Esophagus squamous epithelium (tissue), 5 donors: ENCODE measurements around the gene CLEC18C. TPM values are rescaled to one million over a fixed set of nuclear protein-coding genes. Genes with fewer than 3 reads are reported as not detected.

Experiments used
- DNase-seq: peaks from one replicate; lab custom pipeline; 2025; lab: John Stamatoyannopoulos, UW
- H3K27ac ChIP-seq, 4 donors: fragments of 200-600 bp; sonication (generic); one replicate each; pipeline ENCODE4 v1.5.1; 2016 to 2019; ENCODE audit warnings: mild to moderate bottlenecking in 1 of 4
- H3K27me3 ChIP-seq, 4 donors: fragments of 200-600 bp; sonication (generic); 1 replicate in 3 of 4; 2 replicates in 1 of 4; pipeline versions ENCODE4 v1.5.1 to v1.6.0; 2017 to 2021; ENCODE audit warnings: antibody characterized with exemption in 1 of 4
- H3K36me3 ChIP-seq, 3 donors: fragments of 200-600 bp; sonication (generic); one replicate each; pipeline ENCODE4 v1.5.1; 2016 to 2019
- H3K4me1 ChIP-seq, 3 donors: fragments of 200-600 bp; sonication (generic); one replicate each; pipeline ENCODE4 v1.5.1; 2017 to 2019
- H3K4me3 ChIP-seq, 4 donors: fragments of 200-600 bp; sonication (generic); 1 replicate in 3 of 4; 2 replicates in 1 of 4; pipeline ENCODE4 v1.5.1; 2016 to 2019; ENCODE audit warnings: mild to moderate bottlenecking in 2 of 4, moderate library complexity in 1 of 4
- H3K9me3 ChIP-seq, 3 donors: fragments of 200-600 bp; sonication (generic); one replicate each; pipeline ENCODE4 v1.5.1; 2016 to 2019
- CTCF ChIP-seq, 6 experiments: fragments of 450-650 bp in 4 of 6; fragments of 200-600 bp in 2 of 6; sonication (generic) in 2 of 6; IDR thresholded peaks; one replicate each; pipeline ENCODE4 v1.5.1; 2016 to 2019; ENCODE audit warnings: antibody characterized with exemption in 6 of 6, mild to moderate bottlenecking in 4 of 6, moderate library complexity in 4 of 6
- POLR2A ChIP-seq, 4 donors: fragments of 450-650 bp; IDR thresholded peaks; one replicate each; pipeline ENCODE4 v1.6.1; 2017; ENCODE audit warnings: antibody characterized with exemption in 4 of 4, mild to moderate bottlenecking in 4 of 4, moderate library complexity in 3 of 4
- WGBS, 2 donors: methylation state at CpG; one replicate each; pipeline ENCODE4 v1.1.5; 2018; 5-methylcytosine and 5-hydroxymethylcytosine counted together
- intact Hi-C: fragments of 100-400 bp; cut with DNase I; formaldehyde crosslinking; loops from one replicate; pipeline ENCODE4 v1.15.0; 2022
- total RNA-seq, 4 donors: library from RNA; depleted of rRNA; stranded (reverse); fragments of >200 nt; gene quantifications; one replicate each; pipeline ENCODE4 v1.1.0, GENCODE V29; 2016
- donor health status: DM: yes; HTN: yes; CAD: no.

Gene CLEC18C
- total RNA-seq, 4 donors from 2014 or later: 0.11 to 1.3 (median 0.40) TPM; not detected in 1

- WGBS, 2 donors: 78 to 88% methylated on average over 11 of the region's 11 CpGs
- H3K4me3 ChIP-seq: no peak overlapping the region
- H3K27ac ChIP-seq: no peak overlapping the region
- TF ChIP-seq POLR2A (IDR thresholded peaks at IDR 0.05) (no peak), CTCF (IDR thresholded peaks at IDR 0.05) (no peak)
- no peaks in the 10 kb centered on the region for H3K27me3 ChIP-seq
- H3K9me3 ChIP-seq: no peaks in the 10 kb centered on the region
- H3K36me3 ChIP-seq: peaks cover 19 to 100% (median 42%) of the 10 kb centered on the region in 3 donors
- no peak for DNase-seq
- intact Hi-C loops: no loop called here
- peaks cover 0 to under 1% (median 0%) of the 10 kb centered on the region in 3 donors for H3K4me1 ChIP-seq
Observed at GRCh38 chr16:70157105-70157476, 16.5 kb upstream of the CLEC18C start.

GRCh38 chr16:70157477-70158260 lies 15.9 kb upstream of the CLEC18C start:
- Histone ChIP-seq H3K4me3 (no peak overlapping the region), H3K27ac (no peak overlapping the region), H3K36me3 (peaks cover 19 to 100% (median 37%) of the 10 kb centered on the region in 3 donors), H3K9me3 (no peaks in the 10 kb centered on the region), H3K4me1 (peaks cover 0 to 6% (median 0%) of the 10 kb centered on the region in 3 donors), H3K27me3 (no peaks in the 10 kb centered on the region)
- intact Hi-C loops: no loop called here
- no peak for TF ChIP-seq CTCF (IDR thresholded peaks at IDR 0.05)
- no peak for TF ChIP-seq POLR2A (IDR thresholded peaks at IDR 0.05)
- WGBS, 2 donors: 82% methylated on average over 8 of the region's 8 CpGs
- DNase-seq: no peak

GRCh38 chr16:70158261-70158939 lies 15.2 kb upstream of the CLEC18C start:
- Histone ChIP-seq H3K4me1 (peaks cover 0 to 6% (median 0%) of the 10 kb centered on the region in 3 donors), H3K27ac (no peak overlapping the region), H3K9me3 (no peaks in the 10 kb centered on the region), H3K27me3 (no peaks in the 10 kb centered on the region), H3K36me3 (peaks cover 19 to 97% (median 29%) of the 10 kb centered on the region in 3 donors), H3K4me3 (no peak overlapping the region)
- intact Hi-C loops: no loop called here
- WGBS, 2 donors: 81 to 83% methylated on average over 7 of the region's 7 CpGs
- TF ChIP-seq CTCF (IDR thresholded peaks at IDR 0.05): no peak
- TF ChIP-seq POLR2A (IDR thresholded peaks at IDR 0.05): no peak
- DNase-seq: no peak

GRCh38 chr16:70159355-70160348 lies 13.9 kb upstream of the CLEC18C start:
- no peaks in the 10 kb centered on the region for H3K9me3 ChIP-seq
- no peak for TF ChIP-seq CTCF (IDR thresholded peaks at IDR 0.05)
- no peak for TF ChIP-seq POLR2A (IDR thresholded peaks at IDR 0.05)
- intact Hi-C loops: no loop called here
- H3K27ac ChIP-seq: no peak overlapping the region
- no peak overlapping the region for H3K4me3 ChIP-seq
- no peak for DNase-seq
- 65 to 78% methylated on average over 9 of the region's 9 CpGs for WGBS, 2 donors
- H3K36me3 ChIP-seq: peaks cover 19 to 84% (median 21%) of the 10 kb centered on the region in 3 donors
- H3K4me1 ChIP-seq: peaks cover 0 to 6% (median 0%) of the 10 kb centered on the region in 3 donors
- no peaks in the 10 kb centered on the region for H3K27me3 ChIP-seq
